ENCODE data around the gene FGFRL1. TPM values are rescaled to one million over a fixed set of nuclear protein-coding genes. Genes with fewer than 3 reads are reported as not detected.

The FGFRL1 gene
- total RNA-seq, 5 donors from 2014 or later (not counting 1 experiment from before 2014, with no cell fraction given): 14.9 to 25.2 (median 23.7) TPM

DNA sequence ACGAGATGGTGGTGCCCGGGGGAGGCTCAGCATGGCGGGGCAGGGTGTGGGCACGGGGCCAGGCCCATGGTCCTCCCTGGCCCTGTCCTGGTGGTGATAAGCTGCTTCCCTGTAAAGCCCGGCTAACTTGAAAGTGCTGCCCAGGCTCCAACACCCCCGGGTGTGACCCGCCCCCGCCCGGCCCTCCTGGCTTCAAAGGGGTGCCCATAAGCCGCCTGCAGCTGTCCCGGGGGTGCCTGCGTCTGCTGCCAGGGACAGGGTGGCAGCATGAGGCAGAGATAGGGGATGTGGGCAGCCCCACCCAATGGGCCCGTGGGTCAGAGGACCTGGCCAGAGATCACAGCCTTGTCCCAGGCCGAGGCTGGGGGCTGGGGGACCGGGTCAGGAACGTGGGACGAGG is 18.1 kb downstream of the FGFRL1 start:
- POLR2A ChIA-PET: no interaction called here
- peaks cover 0 to 52% of the 10 kb centered on the region in 2 experiments for H3K27me3 ChIP-seq (replicated peaks in 1 of 2; ENCODE audit: control insufficient read depth in 2 of 2, extremely low read depth in 1 of 2, insufficient read depth in 2 of 2, low read length in 1 of 2)
- WGBS (ENCODE audit: insufficient coverage): 68% methylated on average over 14 of the region's 17 CpGs
- H3K36me3 ChIP-seq (ENCODE audit: control insufficient read depth in 2 of 2, extremely low read depth in 1 of 2, insufficient read depth in 1 of 2, low read length in 1 of 2): peaks cover 0 to 6% of the 10 kb centered on the region in 2 donors
- ATAC-seq (replicated peaks in 1 of 4) (no peak), DNase-seq (no peak)
- no peak overlapping the region for H3K27ac ChIP-seq (ENCODE audit: low read length)
- Mint-ChIP-seq H3K9me3 (no peaks in the 10 kb centered on the region), H3K4me3 (no peak overlapping the region), H3K36me3 (peaks cover 5% of the 10 kb centered on the region), H3K27ac (no peak overlapping the region), H3K4me1 (peaks cover 4 to 12% (median 10%) of the 10 kb centered on the region in 3 donors), H3K27me3 (peaks cover 0 to 5% of the 10 kb centered on the region in 2 donors)
- no peaks in the 10 kb centered on the region for H3K9me3 ChIP-seq
- no peak overlapping the region for H3K4me3 ChIP-seq (ENCODE audit: control insufficient read depth in 1 of 2, extremely low read depth in 1 of 2, low read length in 1 of 2)
- H3K4me1 ChIP-seq (ENCODE audit: control insufficient read depth in 1 of 2, extremely low read depth in 1 of 2, insufficient read depth in 2 of 2, low read length in 2 of 2): peaks cover 0 to 7% of the 10 kb centered on the region in 2 experiments
- CTCF ChIA-PET: no interaction called here

DNA sequence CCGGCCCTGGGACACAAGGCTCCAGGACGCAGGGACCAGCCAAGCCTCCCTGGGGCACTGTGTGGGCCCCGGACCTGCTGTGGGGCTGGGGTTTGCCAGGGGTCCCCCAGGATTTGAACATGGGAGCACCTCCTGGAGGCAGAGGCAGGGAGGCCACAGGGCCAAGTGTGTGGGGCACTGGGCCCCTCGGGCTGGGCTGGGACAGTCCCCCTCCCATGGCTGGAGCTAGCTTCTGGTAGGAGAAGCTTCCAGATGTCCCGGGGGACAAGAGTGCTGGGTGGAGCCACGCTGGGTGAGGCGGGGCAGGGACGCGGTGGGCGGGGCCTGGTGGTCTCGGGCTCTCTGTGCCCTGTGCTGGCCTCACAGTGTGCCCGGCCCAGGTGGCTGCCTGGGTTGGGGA is 18.6 kb downstream of the FGFRL1 start:
- H3K9me3 ChIP-seq: no peaks in the 10 kb centered on the region
- H3K27ac ChIP-seq (ENCODE audit: low read length): no peak overlapping the region
- Mint-ChIP-seq H3K4me1 (peaks cover 4 to 12% (median 10%) of the 10 kb centered on the region in 3 donors), H3K9me3 (no peaks in the 10 kb centered on the region), H3K27ac (no peak overlapping the region), H3K4me3 (no peak overlapping the region), H3K27me3 (peaks cover 0 to 5% of the 10 kb centered on the region in 2 donors), H3K36me3 (peaks cover 5% of the 10 kb centered on the region)
- peaks cover 0 to 7% of the 10 kb centered on the region in 2 experiments for H3K4me1 ChIP-seq (ENCODE audit: control insufficient read depth in 1 of 2, extremely low read depth in 1 of 2, insufficient read depth in 2 of 2, low read length in 2 of 2)
- H3K36me3 ChIP-seq (ENCODE audit: control insufficient read depth in 2 of 2, extremely low read depth in 1 of 2, insufficient read depth in 1 of 2, low read length in 1 of 2): peaks cover 0 to 5% of the 10 kb centered on the region in 2 donors
- 57% methylated on average over 12 of the region's 12 CpGs for WGBS (ENCODE audit: insufficient coverage)
- H3K4me3 ChIP-seq (ENCODE audit: control insufficient read depth in 1 of 2, extremely low read depth in 1 of 2, low read length in 1 of 2): no peak overlapping the region
- DNase-seq (no peak), ATAC-seq (replicated peaks in 1 of 4) (no peak)
- CTCF ChIA-PET: no interaction called here
- POLR2A ChIA-PET: no interaction called here
- H3K27me3 ChIP-seq (replicated peaks in 1 of 2; ENCODE audit: control insufficient read depth in 2 of 2, extremely low read depth in 1 of 2, insufficient read depth in 2 of 2, low read length in 1 of 2): peaks cover 0 to 55% of the 10 kb centered on the region in 2 experiments

DNA sequence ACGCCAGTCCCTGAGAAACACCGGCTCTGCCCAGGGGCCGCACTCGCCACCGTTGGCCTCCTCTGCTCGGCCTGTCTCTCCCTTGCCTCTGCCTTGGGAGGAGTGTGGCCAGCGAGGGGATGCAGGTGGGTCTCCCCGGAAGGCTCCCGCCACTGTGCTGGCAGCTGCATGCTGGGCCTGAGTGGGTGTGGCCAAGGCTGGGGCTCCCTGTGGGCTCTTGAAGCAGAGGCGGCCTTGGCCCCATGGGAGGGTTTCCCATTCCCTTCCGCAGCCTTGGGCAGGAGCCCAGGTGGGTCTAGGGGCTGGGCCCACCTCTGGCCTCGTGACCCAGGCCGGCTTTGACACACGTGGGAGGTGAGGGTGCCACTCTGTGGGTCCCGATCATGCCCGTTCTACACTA is 19.1 kb downstream of the FGFRL1 start:
- H3K9me3 Mint-ChIP-seq: no peaks in the 10 kb centered on the region
- H3K9me3 ChIP-seq: no peaks in the 10 kb centered on the region
- DNase-seq (no peak), ATAC-seq (replicated peaks in 1 of 4) (no peak)
- H3K4me3 Mint-ChIP-seq: no peak overlapping the region
- H3K27ac ChIP-seq (ENCODE audit: low read length): no peak overlapping the region
- 71% methylated on average over 12 of the region's 16 CpGs for WGBS (ENCODE audit: insufficient coverage)
- CTCF ChIA-PET: no interaction called here
- H3K27me3 ChIP-seq (replicated peaks in 1 of 2; ENCODE audit: control insufficient read depth in 2 of 2, extremely low read depth in 1 of 2, insufficient read depth in 2 of 2, low read length in 1 of 2): peaks cover 0 to 56% of the 10 kb centered on the region in 2 experiments
- POLR2A ChIA-PET: no interaction called here
- H3K36me3 Mint-ChIP-seq: no peaks in the 10 kb centered on the region
- no peak overlapping the region for H3K4me3 ChIP-seq (ENCODE audit: control insufficient read depth in 1 of 2, extremely low read depth in 1 of 2, low read length in 1 of 2)
- H3K4me1 ChIP-seq (ENCODE audit: control insufficient read depth in 1 of 2, extremely low read depth in 1 of 2, insufficient read depth in 2 of 2, low read length in 2 of 2): peaks cover 0 to 7% of the 10 kb centered on the region in 2 experiments
- no peak overlapping the region for H3K27ac Mint-ChIP-seq
- peaks cover 4 to 8% (median 8%) of the 10 kb centered on the region in 3 donors for H3K4me1 Mint-ChIP-seq
- no peaks in the 10 kb centered on the region for H3K36me3 ChIP-seq (ENCODE audit: control insufficient read depth in 2 of 2, extremely low read depth in 1 of 2, insufficient read depth in 1 of 2, low read length in 1 of 2)
- peaks cover 0 to 5% of the 10 kb centered on the region in 2 donors for H3K27me3 Mint-ChIP-seq

DNA sequence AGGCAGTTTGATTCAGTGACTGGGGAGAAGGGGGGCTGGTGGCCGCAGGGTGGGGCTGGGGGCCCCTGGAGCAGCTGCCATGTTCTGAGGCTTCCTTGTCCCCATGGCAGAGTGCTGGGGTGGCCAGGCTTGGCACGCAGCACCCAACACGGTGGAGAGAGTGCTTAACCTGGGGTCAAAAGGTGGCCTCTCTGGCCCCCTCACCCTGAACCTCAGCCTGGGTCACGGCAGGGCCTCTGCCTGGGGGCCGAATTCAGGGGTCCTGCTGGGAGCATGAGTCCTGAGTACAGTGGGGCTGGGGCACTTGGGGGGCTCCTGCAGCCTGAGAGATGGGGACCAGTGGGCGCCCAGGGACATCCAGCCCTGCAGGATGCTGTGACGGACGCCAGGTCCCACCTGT is 19.9 kb downstream of the FGFRL1 start:
- Histone ChIP-seq H3K27ac (ENCODE audit: low read length) (no peak overlapping the region), H3K4me1 (ENCODE audit: control insufficient read depth in 1 of 2, extremely low read depth in 1 of 2, insufficient read depth in 2 of 2, low read length in 2 of 2) (peaks cover 0 to 2% of the 10 kb centered on the region in 2 experiments), H3K27me3 (replicated peaks in 1 of 2; ENCODE audit: control insufficient read depth in 2 of 2, extremely low read depth in 1 of 2, insufficient read depth in 2 of 2, low read length in 1 of 2) (peaks cover 0 to 62% of the 10 kb centered on the region in 2 experiments), H3K4me3 (ENCODE audit: control insufficient read depth in 1 of 2, extremely low read depth in 1 of 2, low read length in 1 of 2) (no peak overlapping the region), H3K36me3 (ENCODE audit: control insufficient read depth in 2 of 2, extremely low read depth in 1 of 2, insufficient read depth in 1 of 2, low read length in 1 of 2) (no peaks in the 10 kb centered on the region), H3K9me3 (no peaks in the 10 kb centered on the region)
- DNase-seq (no peak), ATAC-seq (replicated peaks in 1 of 4) (no peak)
- CTCF ChIA-PET: no interaction called here
- no peak overlapping the region for H3K4me3 Mint-ChIP-seq
- POLR2A ChIA-PET: no interaction called here
- H3K27ac Mint-ChIP-seq: no peak overlapping the region
- 84% methylated on average over 8 of the region's 8 CpGs for WGBS (ENCODE audit: insufficient coverage)
- peaks cover 0 to under 1% (median under 1%) of the 10 kb centered on the region in 3 donors for H3K4me1 Mint-ChIP-seq
- no peaks in the 10 kb centered on the region for H3K9me3 Mint-ChIP-seq
- no peaks in the 10 kb centered on the region for H3K36me3 Mint-ChIP-seq
- peaks cover 0 to 5% of the 10 kb centered on the region in 2 donors for H3K27me3 Mint-ChIP-seq

GRCh38 chr4:1031956-1032795 is 20.8 kb downstream of the FGFRL1 start:
- H3K36me3 Mint-ChIP-seq: no peaks in the 10 kb centered on the region
- no peak for ATAC-seq (replicated peaks in 1 of 4)
- no peak overlapping the region for H3K4me3 ChIP-seq (ENCODE audit: control insufficient read depth in 1 of 2, extremely low read depth in 1 of 2, low read length in 1 of 2)
- POLR2A ChIA-PET: no interaction called here
- peaks cover 0 to 63% of the 10 kb centered on the region in 2 experiments for H3K27me3 ChIP-seq (replicated peaks in 1 of 2; ENCODE audit: control insufficient read depth in 2 of 2, extremely low read depth in 1 of 2, insufficient read depth in 2 of 2, low read length in 1 of 2)
- no peak overlapping the region for H3K27ac ChIP-seq (ENCODE audit: low read length)
- no peaks in the 10 kb centered on the region for H3K4me1 Mint-ChIP-seq
- no peak overlapping the region for H3K27ac Mint-ChIP-seq
- CTCF ChIA-PET: no interaction called here
- H3K9me3 Mint-ChIP-seq: no peaks in the 10 kb centered on the region
- no peak for DNase-seq
- H3K4me3 Mint-ChIP-seq: no peak overlapping the region
- no peaks in the 10 kb centered on the region for H3K4me1 ChIP-seq (ENCODE audit: control insufficient read depth in 1 of 2, extremely low read depth in 1 of 2, insufficient read depth in 2 of 2, low read length in 2 of 2)
- no peaks in the 10 kb centered on the region for H3K9me3 ChIP-seq
- peaks cover 0 to 5% of the 10 kb centered on the region in 2 donors for H3K27me3 Mint-ChIP-seq
- H3K36me3 ChIP-seq (ENCODE audit: control insufficient read depth in 2 of 2, extremely low read depth in 1 of 2, insufficient read depth in 1 of 2, low read length in 1 of 2): no peaks in the 10 kb centered on the region
- 56% methylated on average over 32 of the region's 37 CpGs for WGBS (ENCODE audit: insufficient coverage)

DNA sequence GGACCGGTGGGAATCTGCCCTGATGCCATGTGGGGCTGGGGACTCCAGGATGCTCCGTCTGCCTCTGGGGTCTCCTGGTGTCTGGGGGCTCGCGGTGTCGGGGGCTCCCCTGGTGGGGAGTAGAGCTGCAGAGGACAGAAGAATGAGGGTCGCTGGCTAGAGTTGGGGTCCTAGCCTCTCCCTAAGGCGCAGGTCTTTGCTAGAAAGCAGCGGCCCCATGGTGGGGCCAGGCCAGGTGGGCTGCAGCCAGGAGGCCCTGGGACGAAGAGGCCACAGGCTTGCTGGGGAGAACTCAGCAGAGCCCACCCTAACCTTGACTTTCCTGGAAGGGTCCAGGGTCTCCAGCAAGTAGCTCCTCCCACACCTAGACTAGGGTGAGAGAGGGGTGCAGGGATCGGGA is 21.4 kb downstream of the FGFRL1 start:
- H3K27me3 Mint-ChIP-seq: peaks cover 0 to 5% of the 10 kb centered on the region in 2 donors
- H3K36me3 Mint-ChIP-seq: no peaks in the 10 kb centered on the region
- 89% methylated on average over 5 of the region's 10 CpGs for WGBS (ENCODE audit: insufficient coverage)
- Histone ChIP-seq H3K9me3 (no peaks in the 10 kb centered on the region), H3K4me3 (ENCODE audit: control insufficient read depth in 1 of 2, extremely low read depth in 1 of 2, low read length in 1 of 2) (no peak overlapping the region), H3K36me3 (ENCODE audit: control insufficient read depth in 2 of 2, extremely low read depth in 1 of 2, insufficient read depth in 1 of 2, low read length in 1 of 2) (no peaks in the 10 kb centered on the region), H3K27ac (ENCODE audit: low read length) (no peak overlapping the region), H3K4me1 (ENCODE audit: control insufficient read depth in 1 of 2, extremely low read depth in 1 of 2, insufficient read depth in 2 of 2, low read length in 2 of 2) (no peaks in the 10 kb centered on the region), H3K27me3 (replicated peaks in 1 of 2; ENCODE audit: control insufficient read depth in 2 of 2, extremely low read depth in 1 of 2, insufficient read depth in 2 of 2, low read length in 1 of 2) (peaks cover 0 to 63% of the 10 kb centered on the region in 2 experiments)
- CTCF ChIA-PET: no interaction called here
- DNase-seq (no peak), ATAC-seq (replicated peaks in 1 of 4) (no peak)
- H3K4me1 Mint-ChIP-seq: no peaks in the 10 kb centered on the region
- no peak overlapping the region for H3K27ac Mint-ChIP-seq
- POLR2A ChIA-PET: no interaction called here
- H3K9me3 Mint-ChIP-seq: no peaks in the 10 kb centered on the region
- no peak overlapping the region for H3K4me3 Mint-ChIP-seq
